Neuronal stem cell (in vitro differentiated cells): ENCODE data around the gene HNRNPLL.

ENCODE experiments used
- DNase-seq: peaks from one replicate; pipeline ENCODE4 v3.0.0-alpha.2; 2013; ENCODE audit warnings: low spot score
- H2AFZ ChIP-seq: one replicate; pipeline ENCODE4 v1.6.1; 2013; ENCODE audit warnings: mild to moderate bottlenecking, low read length, inconsistent platforms
- H2AK5ac ChIP-seq: 2 replicates; pipeline ENCODE4 v1.6.1; 2013; ENCODE audit warnings: low read depth, mild to moderate bottlenecking, inconsistent platforms, low read length, moderate library complexity, mixed read lengths
- H2BK120ac ChIP-seq: 2 replicates; pipeline ENCODE4 v1.6.1; 2013; ENCODE audit warnings: low read depth, mild to moderate bottlenecking, inconsistent platforms, low read length, moderate library complexity, mixed read lengths
- H2BK12ac ChIP-seq: one replicate; pipeline ENCODE4 v1.6.1; 2013; ENCODE audit warnings: low read length, inconsistent platforms
- H2BK15ac ChIP-seq: 2 replicates; pipeline ENCODE4 v1.6.1; 2013; ENCODE audit warnings: mild to moderate bottlenecking, low read length, inconsistent platforms, mixed read lengths
- H2BK5ac ChIP-seq: one replicate; pipeline ENCODE4 v1.6.1; 2013; ENCODE audit warnings: inconsistent platforms, mild to moderate bottlenecking, low read length, moderate library complexity
- H3K14ac ChIP-seq: one replicate; pipeline ENCODE4 v1.6.1; 2013; ENCODE audit warnings: low read length, inconsistent platforms
- H3K18ac ChIP-seq: 2 replicates; pipeline ENCODE4 v1.6.1; 2013; ENCODE audit warnings: low read length, inconsistent platforms
- H3K23ac ChIP-seq: 2 replicates; pipeline ENCODE4 v1.6.1; 2013; ENCODE audit warnings: low read depth, mild to moderate bottlenecking, mixed read lengths, low read length, inconsistent platforms; ENCODE audit not compliant: poor library complexity
- H3K27ac ChIP-seq: replicated peaks from 3 replicates; pipeline ENCODE4 v1.5.1; 2013; ENCODE audit warnings: low read length, inconsistent platforms
- H3K27me3 ChIP-seq, 3 experiments: 2 replicates each; pipeline ENCODE4 v1.6.1; 2013; ENCODE audit warnings: low read length in 3 of 3, mild to moderate bottlenecking in 2 of 3, inconsistent platforms in 1 of 3, low read depth in 1 of 3, mixed read lengths in 1 of 3, moderate library complexity in 1 of 3; ENCODE audit not compliant: control insufficient read depth in 3 of 3, insufficient read depth in 3 of 3
- H3K36me3 ChIP-seq, 2 donors: replicated peaks in 1 of 2; 2 replicates each; pipeline ENCODE4 v1.6.1; 2013; ENCODE audit warnings: low read length in 2 of 2; ENCODE audit not compliant: control insufficient read depth in 2 of 2, insufficient read depth in 2 of 2
- H3K4ac ChIP-seq: 2 replicates; pipeline ENCODE4 v1.6.1; 2013; ENCODE audit warnings: inconsistent platforms, mild to moderate bottlenecking, low read length, moderate library complexity
- H3K4me1 ChIP-seq, 2 donors: 1 replicate in 1 of 2; 2 replicates in 1 of 2; pipeline ENCODE4 v1.6.1; 2013; ENCODE audit warnings: low read length in 2 of 2, low read depth in 1 of 2; ENCODE audit not compliant: control insufficient read depth in 2 of 2, insufficient read depth in 1 of 2
- H3K4me2 ChIP-seq: one replicate; pipeline ENCODE4 v1.6.1; 2013; ENCODE audit warnings: mild to moderate bottlenecking, low read length, inconsistent platforms; ENCODE audit not compliant: insufficient read depth, poor library complexity, severe bottlenecking
- H3K4me3 ChIP-seq, 2 donors: 2 replicates each; pipeline ENCODE4 v1.5.1; 2013; ENCODE audit warnings: low read length in 2 of 2, mild to moderate bottlenecking in 2 of 2, inconsistent platforms in 1 of 2, moderate library complexity in 1 of 2
- H3K79me1 ChIP-seq: one replicate; pipeline ENCODE4 v1.6.1; 2013; ENCODE audit warnings: low read depth, mild to moderate bottlenecking, inconsistent platforms, low read length, moderate library complexity
- H3K9ac ChIP-seq: one replicate; pipeline ENCODE4 v1.6.1; 2013; ENCODE audit warnings: mild to moderate bottlenecking, low read depth, low read length, inconsistent platforms; ENCODE audit not compliant: poor library complexity
- H3K9me3 ChIP-seq, 2 donors: replicated peaks in 1 of 2; 2 replicates each; pipeline versions ENCODE3 to v1.6.1; 2013; ENCODE audit warnings: low read length in 2 of 2, mild to moderate bottlenecking in 2 of 2, inconsistent platforms in 1 of 2, low read depth in 1 of 2, mixed read lengths in 1 of 2, moderate library complexity in 1 of 2; ENCODE audit not compliant: control insufficient read depth in 2 of 2, insufficient read depth in 1 of 2
- H4K8ac ChIP-seq: one replicate; pipeline ENCODE4 v1.6.1; 2013; ENCODE audit warnings: low read depth, mild to moderate bottlenecking, inconsistent platforms, low read length, moderate library complexity
- H4K91ac ChIP-seq: one replicate; pipeline ENCODE4 v1.6.1; 2013; ENCODE audit warnings: low read length, low read depth, mild to moderate bottlenecking, inconsistent platforms; ENCODE audit not compliant: poor library complexity
- WGBS, 2 donors: extraction: QIAGEN DNeasy Blood & Tissue Kit; methylation state at CpG; one replicate each; pipeline ENCODE4 v1.1.7; 2013; ENCODE audit warnings: missing lambda C conversion rate in 2 of 2, mixed read lengths in 1 of 2; ENCODE audit not compliant: insufficient read length in 2 of 2, insufficient replicate concordance in 1 of 2; ENCODE audit errors: extremely low coverage in 2 of 2; 5-methylcytosine and 5-hydroxymethylcytosine counted together

The HNRNPLL gene

DNA sequence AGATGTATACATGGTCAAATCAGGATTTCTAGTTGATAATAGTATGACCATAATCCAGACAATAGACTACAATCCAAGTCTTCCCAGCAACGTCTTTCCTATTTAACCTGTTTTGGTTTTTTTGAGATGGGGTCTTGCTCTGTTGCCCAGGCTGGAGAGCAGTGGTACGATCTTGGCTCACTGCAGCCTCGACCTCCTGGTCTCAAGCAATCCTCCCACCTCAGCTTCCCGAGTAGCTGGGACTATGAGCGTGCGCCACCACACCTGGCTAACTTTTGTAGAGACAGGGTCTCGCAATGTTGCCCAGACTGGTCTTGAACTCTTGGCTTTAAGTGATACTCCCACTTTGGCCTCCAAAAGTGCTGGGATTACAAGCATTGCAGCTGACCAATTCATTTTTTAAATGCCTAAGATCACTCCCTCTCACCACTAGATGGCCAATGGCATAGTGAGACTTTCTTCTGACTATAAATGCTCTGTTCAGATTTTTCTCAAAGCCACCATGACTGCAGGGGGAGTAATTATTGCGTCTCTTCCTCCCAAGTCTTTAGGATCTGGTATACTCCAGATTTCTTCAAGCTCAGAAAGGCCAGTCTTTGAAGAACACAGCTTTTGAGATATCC, 47.6 kb downstream of the HNRNPLL start:
- no peaks in the 10 kb centered on the region for H3K79me1 ChIP-seq
- no peak overlapping the region for H2BK12ac ChIP-seq
- H2AFZ ChIP-seq, result no peak overlapping the region
- no peak overlapping the region for H3K4me2 ChIP-seq
- no peak overlapping the region for H2BK5ac ChIP-seq
- H3K18ac ChIP-seq, result no peak overlapping the region
- H2AK5ac ChIP-seq, result no peak overlapping the region
- H3K14ac ChIP-seq, result no peak overlapping the region
- no CpG with 5 or more reads among the region's 8 CpGs for WGBS, 2 donors
- H3K27me3 ChIP-seq, result no peaks in the 10 kb centered on the region
- no peak overlapping the region for H4K8ac ChIP-seq
- H4K91ac ChIP-seq, result no peak overlapping the region
- no peak overlapping the region for H3K23ac ChIP-seq
- DNase-seq, result no peak
- no peak overlapping the region for H2BK120ac ChIP-seq
- no peak overlapping the region for H3K4me3 ChIP-seq
- no peak overlapping the region for H3K9ac ChIP-seq
- H3K4ac ChIP-seq, result no peak overlapping the region
- H3K36me3 ChIP-seq, result peaks cover 1 to 27% of the 10 kb centered on the region in 2 donors
- no peak overlapping the region for H3K27ac ChIP-seq
- no peaks in the 10 kb centered on the region for H3K4me1 ChIP-seq
- no peaks in the 10 kb centered on the region for H3K9me3 ChIP-seq
- no peak overlapping the region for H2BK15ac ChIP-seq

- Histone ChIP-seq H2BK15ac (no peak overlapping the region), H2BK120ac (no peak overlapping the region), H3K9me3 (no peaks in the 10 kb centered on the region), H2BK5ac (no peak overlapping the region), H2BK12ac (no peak overlapping the region), H3K23ac (no peak overlapping the region), H3K4me2 (no peak overlapping the region), H4K8ac (no peak overlapping the region), H3K4me1 (no peaks in the 10 kb centered on the region), H3K36me3 (peaks cover 0 to 15% of the 10 kb centered on the region in 2 donors), H3K4ac (no peak overlapping the region), H3K9ac (no peak overlapping the region), H3K79me1 (no peaks in the 10 kb centered on the region), H4K91ac (no peak overlapping the region), H3K14ac (no peak overlapping the region), H3K4me3 (no peak overlapping the region), H2AK5ac (no peak overlapping the region), H3K27ac (no peak overlapping the region), H3K27me3 (no peaks in the 10 kb centered on the region), H2AFZ (no peak overlapping the region), H3K18ac (no peak overlapping the region)
- DNase-seq, result no peak
- no CpG with 5 or more reads among the region's 2 CpGs for WGBS, 2 donors
Observed at GRCh38 chr2:38553554-38553953, 49.2 kb downstream of the HNRNPLL start.

GRCh38 chr2:38552259-38552658, 50.5 kb downstream of the HNRNPLL start:
- Histone ChIP-seq H2AK5ac (no peak overlapping the region), H3K4ac (no peak overlapping the region), H3K4me2 (no peak overlapping the region), H3K36me3 (peaks cover 0 to 9% of the 10 kb centered on the region in 2 donors), H3K79me1 (no peaks in the 10 kb centered on the region), H3K4me1 (no peaks in the 10 kb centered on the region), H2BK5ac (no peak overlapping the region), H3K18ac (no peak overlapping the region), H2AFZ (no peak overlapping the region), H3K27me3 (no peaks in the 10 kb centered on the region), H3K23ac (no peak overlapping the region), H3K4me3 (no peak overlapping the region), H3K27ac (no peak overlapping the region), H2BK15ac (no peak overlapping the region), H4K8ac (no peak overlapping the region), H4K91ac (no peak overlapping the region), H2BK120ac (no peak overlapping the region), H3K14ac (no peak overlapping the region), H3K9me3 (no peaks in the 10 kb centered on the region), H3K9ac (no peak overlapping the region), H2BK12ac (no peak overlapping the region)
- DNase-seq, result no peak
- WGBS, 2 donors, result no CpG with 5 or more reads among the region's 2 CpGs

DNA sequence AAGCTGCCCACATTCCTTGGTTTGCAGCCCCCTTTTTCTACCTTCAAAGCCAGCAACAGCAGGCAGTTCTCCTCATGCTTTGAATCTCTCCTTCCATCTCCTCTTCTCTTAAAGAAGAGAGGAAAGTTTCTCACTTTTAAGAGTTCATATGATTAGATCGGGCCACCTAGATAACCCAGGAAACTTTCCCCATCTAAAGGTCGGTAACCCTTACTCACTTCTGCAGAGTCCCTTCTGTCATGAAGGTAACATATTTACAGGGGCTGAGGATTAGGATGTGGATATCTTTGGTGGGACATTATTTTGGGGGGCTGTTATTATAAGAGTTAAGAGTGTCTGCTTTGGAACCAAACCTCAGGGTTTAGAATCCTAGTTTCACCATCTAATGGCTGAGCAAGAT, 51.0 kb downstream of the HNRNPLL start:
- Histone ChIP-seq H3K23ac (no peak overlapping the region), H3K9me3 (no peaks in the 10 kb centered on the region), H3K4me2 (no peak overlapping the region), H3K4me1 (no peaks in the 10 kb centered on the region), H2BK5ac (no peak overlapping the region), H3K27ac (no peak overlapping the region), H2AFZ (no peak overlapping the region), H3K4ac (no peak overlapping the region), H4K91ac (no peak overlapping the region), H4K8ac (no peak overlapping the region), H2BK15ac (no peak overlapping the region), H3K14ac (no peak overlapping the region), H3K79me1 (no peaks in the 10 kb centered on the region), H2BK120ac (no peak overlapping the region), H2BK12ac (no peak overlapping the region), H3K36me3 (peaks cover 0 to 7% of the 10 kb centered on the region in 2 donors), H3K27me3 (no peaks in the 10 kb centered on the region), H3K18ac (no peak overlapping the region), H3K4me3 (no peak overlapping the region), H3K9ac (no peak overlapping the region), H2AK5ac (no peak overlapping the region)
- WGBS, 2 donors, result no CpG with 5 or more reads among the region's 2 CpGs
- DNase-seq, result no peak
